WERI-Rb-1 (cell line): ENCODE measurements around the gene TCHH.
"Not testable (repeated sequence)": the region's sequence is repeated elsewhere in the genome, so short reads cannot be mapped to it uniquely, and the experiment has no call there.

Source experiments
- DNase-seq: peaks from one replicate; pipeline ENCODE4 v3.0.0-alpha.2; 2020
- H3K27ac ChIP-seq: fragments of 250-450 bp; sonication (Bioruptor Pico); 2 replicates; pipeline ENCODE4 v1.5.1; 2020; ENCODE audit warnings: mild to moderate bottlenecking, moderate library complexity
- H3K27me3 ChIP-seq: fragments of 250-450 bp; sonication (Bioruptor Pico); 2 replicates; pipeline ENCODE4 v1.5.1; 2021; ENCODE audit warnings: mild to moderate bottlenecking, low read depth, moderate library complexity; ENCODE audit not compliant: insufficient read depth, severe bottlenecking
- H3K36me3 ChIP-seq: fragments of 250-450 bp; sonication (Bioruptor Pico); 2 replicates; pipeline ENCODE4 v1.5.1; 2020; ENCODE audit warnings: mild to moderate bottlenecking, moderate library complexity
- H3K4me3 ChIP-seq: 2 replicates; pipeline ENCODE4 v1.5.1; 2011; ENCODE audit warnings: low read depth, mild to moderate bottlenecking, control low read depth, low read length
- H3K9me3 ChIP-seq: fragments of 250-450 bp; sonication (Bioruptor Pico); 2 replicates; pipeline ENCODE4 v1.5.1; 2021; ENCODE audit warnings: mild to moderate bottlenecking, moderate library complexity; ENCODE audit not compliant: severe bottlenecking
- TF ChIP-seq, protein P1 (sequence below): IDR thresholded peaks from 2 replicates; pipeline ENCODE4 v1.5.1; 2011; ENCODE audit warnings: low read depth, mild to moderate bottlenecking, control low read depth, inconsistent platforms, low read length

The TCHH gene

DNA sequence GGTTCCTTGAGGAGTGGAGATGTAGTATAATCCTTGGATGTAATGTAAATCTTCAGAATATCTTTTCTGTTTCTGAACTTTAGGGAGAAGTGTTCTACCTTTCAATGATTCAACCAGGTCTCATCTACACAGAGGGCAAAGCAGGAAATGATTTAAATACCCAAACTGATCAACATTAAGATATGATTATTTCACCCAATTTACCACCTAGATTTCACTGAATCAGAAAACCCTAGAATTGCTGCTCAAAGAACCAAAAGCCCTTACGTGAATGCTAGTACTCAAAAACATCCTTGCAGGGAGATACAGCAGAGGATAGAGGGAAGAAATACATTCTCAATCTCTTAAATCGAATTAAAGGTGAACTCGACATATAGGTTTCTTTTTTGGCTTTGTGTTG is 38.8 kb upstream of the TCHH start:
- peaks cover 69% of the 10 kb centered on the region for H3K27me3 ChIP-seq
- H3K27ac ChIP-seq: no peak overlapping the region
- H3K36me3 ChIP-seq: no peaks in the 10 kb centered on the region; the same call in 1 of the 2 replicates
- no peaks in the 10 kb centered on the region for H3K9me3 ChIP-seq
- DNase-seq: no peak
- no peak overlapping the region for H3K4me3 ChIP-seq
- TF ChIP-seq, protein P1, sequence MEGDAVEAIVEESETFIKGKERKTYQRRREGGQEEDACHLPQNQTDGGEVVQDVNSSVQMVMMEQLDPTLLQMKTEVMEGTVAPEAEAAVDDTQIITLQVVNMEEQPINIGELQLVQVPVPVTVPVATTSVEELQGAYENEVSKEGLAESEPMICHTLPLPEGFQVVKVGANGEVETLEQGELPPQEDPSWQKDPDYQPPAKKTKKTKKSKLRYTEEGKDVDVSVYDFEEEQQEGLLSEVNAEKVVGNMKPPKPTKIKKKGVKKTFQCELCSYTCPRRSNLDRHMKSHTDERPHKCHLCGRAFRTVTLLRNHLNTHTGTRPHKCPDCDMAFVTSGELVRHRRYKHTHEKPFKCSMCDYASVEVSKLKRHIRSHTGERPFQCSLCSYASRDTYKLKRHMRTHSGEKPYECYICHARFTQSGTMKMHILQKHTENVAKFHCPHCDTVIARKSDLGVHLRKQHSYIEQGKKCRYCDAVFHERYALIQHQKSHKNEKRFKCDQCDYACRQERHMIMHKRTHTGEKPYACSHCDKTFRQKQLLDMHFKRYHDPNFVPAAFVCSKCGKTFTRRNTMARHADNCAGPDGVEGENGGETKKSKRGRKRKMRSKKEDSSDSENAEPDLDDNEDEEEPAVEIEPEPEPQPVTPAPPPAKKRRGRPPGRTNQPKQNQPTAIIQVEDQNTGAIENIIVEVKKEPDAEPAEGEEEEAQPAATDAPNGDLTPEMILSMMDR: no peak

DNA sequence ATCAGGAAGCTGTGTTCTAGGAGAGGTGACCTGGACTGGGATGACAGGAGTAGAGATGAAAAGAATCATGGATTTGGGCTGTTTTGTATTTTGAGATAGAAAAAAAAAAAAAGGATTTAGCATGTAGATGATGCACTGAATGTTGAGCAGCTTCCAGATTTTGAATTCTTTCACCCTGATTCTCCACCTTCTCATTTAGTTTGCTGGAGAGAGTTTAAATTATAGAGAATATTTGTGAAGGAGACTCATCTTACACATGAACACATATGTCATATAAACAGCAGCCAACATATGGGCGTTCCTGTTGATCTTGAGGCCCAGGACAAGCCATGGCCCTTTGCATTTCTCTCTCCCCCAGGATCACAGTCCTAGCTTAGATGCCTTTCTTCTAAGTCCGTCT is 36.4 kb upstream of the TCHH start:
- no peak overlapping the region for H3K4me3 ChIP-seq
- no peaks in the 10 kb centered on the region for H3K36me3 ChIP-seq
- peaks cover 21% of the 10 kb centered on the region for H3K9me3 ChIP-seq
- no peak for DNase-seq
- no peak overlapping the region for H3K27ac ChIP-seq
- peaks cover 56% of the 10 kb centered on the region for H3K27me3 ChIP-seq
- TF ChIP-seq, protein P1: no peak

DNA sequence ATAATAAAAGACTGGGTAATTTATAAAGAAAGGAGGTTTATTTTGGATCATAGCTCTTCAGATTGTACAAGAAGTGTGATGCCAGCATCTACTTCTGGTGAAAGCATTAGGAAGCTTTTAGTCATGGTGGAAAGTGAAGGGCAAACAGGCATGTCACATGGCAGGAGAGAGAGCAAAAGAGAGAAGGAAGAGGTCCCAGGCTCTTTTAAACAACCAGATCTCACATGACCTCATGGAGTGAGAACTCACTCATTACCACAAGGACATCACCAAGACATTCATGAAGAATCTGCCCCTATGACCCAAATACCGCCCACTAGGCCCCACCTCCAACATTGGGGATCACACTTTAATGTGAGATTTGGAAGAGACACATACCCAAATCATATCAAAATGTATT is 33.7 kb upstream of the TCHH start:
- no peaks in the 10 kb centered on the region for H3K36me3 ChIP-seq
- TF ChIP-seq, protein P1: no peak
- peaks cover 62% of the 10 kb centered on the region for H3K27me3 ChIP-seq
- H3K4me3 ChIP-seq: no peak overlapping the region
- H3K27ac ChIP-seq: no peak overlapping the region
- DNase-seq: no peak
- peaks cover 39% of the 10 kb centered on the region for H3K9me3 ChIP-seq

DNA sequence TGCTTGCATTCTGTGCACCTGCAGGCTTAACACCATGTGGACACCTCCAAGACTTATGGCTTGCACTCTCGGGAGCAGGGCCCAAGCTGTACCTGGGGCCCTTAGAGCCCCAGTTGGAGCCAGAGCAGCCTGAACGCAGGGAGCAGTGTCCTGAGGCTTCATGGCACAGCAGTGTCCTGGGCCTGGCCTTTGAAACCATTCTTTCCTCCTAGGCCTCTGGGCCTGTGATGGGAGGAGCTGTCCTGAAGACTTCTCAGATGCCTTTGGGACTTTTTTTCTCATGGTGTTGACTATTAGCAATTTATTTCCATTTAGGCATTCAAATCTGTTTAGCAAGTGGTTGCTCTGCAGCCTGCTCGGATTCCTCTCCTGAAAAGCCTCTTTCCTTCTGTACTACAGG is 32.8 kb upstream of the TCHH start:
- Histone ChIP-seq H3K27me3 (peaks cover 61% of the 10 kb centered on the region), H3K9me3 (peaks cover 39% of the 10 kb centered on the region), H3K27ac (no peak overlapping the region), H3K36me3 (no peaks in the 10 kb centered on the region), H3K4me3 (no peak overlapping the region)
- TF ChIP-seq, protein P1: no peak
- no peak for DNase-seq

DNA sequence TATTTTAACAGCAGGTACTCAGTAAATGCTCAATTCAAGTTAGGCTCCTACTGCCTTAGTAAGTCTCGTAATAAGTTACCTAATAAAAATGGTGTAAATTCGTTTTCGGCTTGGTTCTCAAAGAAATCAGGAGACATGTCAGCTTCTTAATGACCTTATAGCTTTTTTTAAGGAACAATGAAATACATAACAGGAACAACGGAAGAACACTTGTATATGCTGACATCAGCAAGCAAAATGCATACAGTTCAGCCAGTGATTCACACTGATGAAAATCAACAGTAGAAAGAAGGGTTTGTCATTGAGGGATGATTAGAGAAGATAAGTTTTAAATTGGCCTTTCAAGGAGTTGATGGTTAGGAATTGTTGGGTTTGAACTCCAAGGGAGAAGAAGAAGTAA is 30.5 kb upstream of the TCHH start:
- Histone ChIP-seq H3K27me3 (peaks cover 58% of the 10 kb centered on the region), H3K36me3 (no peaks in the 10 kb centered on the region), H3K9me3 (peaks cover 39% of the 10 kb centered on the region), H3K4me3 (no peak overlapping the region), H3K27ac (no peak overlapping the region)
- DNase-seq: no peak
- TF ChIP-seq, protein P1: no peak

DNA sequence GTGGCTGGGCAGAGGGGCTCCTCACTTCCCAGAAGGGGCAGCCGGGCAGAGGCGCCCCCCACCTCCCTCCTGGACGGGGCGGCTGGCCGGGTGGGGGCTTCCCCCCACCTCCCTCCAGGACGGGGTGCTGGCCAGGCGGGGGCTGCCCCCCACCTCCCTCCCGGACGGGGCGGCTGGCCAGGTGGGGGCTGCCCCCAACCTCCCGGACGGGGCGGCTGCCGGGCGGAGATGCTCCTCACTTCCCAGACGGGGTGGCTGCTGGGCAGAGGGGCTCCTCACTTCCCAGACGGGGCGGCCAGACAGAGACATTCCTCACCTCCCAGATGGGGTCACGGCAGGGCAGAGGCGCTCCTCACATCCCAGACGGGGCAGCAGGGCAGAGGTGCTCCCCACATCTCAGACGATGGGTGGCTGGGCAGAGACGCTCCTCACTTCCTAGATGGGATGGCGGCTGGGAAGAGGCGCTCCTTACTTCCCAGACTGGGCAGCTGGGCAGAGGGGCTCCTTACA is 29.5 kb upstream of the TCHH start:
- H3K36me3 ChIP-seq, H3K4me3 ChIP-seq, DNase-seq, H3K27ac ChIP-seq: not testable (repeated sequence)
- H3K27me3 ChIP-seq: peaks cover 58% of the 10 kb centered on the region
- peaks cover 39% of the 10 kb centered on the region for H3K9me3 ChIP-seq
